Activated CD8-positive, alpha-beta memory T cell treated with anti-CD3 and anti-CD28 coated beads, Interleukin-2, amount 50 U/mL, for 24 hours (primary cell): ENCODE data around the gene RBM44.
"Not testable (repeated sequence)": the region's sequence is repeated elsewhere in the genome, so short reads cannot be mapped to it uniquely, and the experiment has no call there.

Experiments
- DNase-seq: peaks from one replicate; pipeline ENCODE4 v3.0.0-alpha.2; 2020; ENCODE audit errors: extremely low read depth

Gene RBM44

DNA sequence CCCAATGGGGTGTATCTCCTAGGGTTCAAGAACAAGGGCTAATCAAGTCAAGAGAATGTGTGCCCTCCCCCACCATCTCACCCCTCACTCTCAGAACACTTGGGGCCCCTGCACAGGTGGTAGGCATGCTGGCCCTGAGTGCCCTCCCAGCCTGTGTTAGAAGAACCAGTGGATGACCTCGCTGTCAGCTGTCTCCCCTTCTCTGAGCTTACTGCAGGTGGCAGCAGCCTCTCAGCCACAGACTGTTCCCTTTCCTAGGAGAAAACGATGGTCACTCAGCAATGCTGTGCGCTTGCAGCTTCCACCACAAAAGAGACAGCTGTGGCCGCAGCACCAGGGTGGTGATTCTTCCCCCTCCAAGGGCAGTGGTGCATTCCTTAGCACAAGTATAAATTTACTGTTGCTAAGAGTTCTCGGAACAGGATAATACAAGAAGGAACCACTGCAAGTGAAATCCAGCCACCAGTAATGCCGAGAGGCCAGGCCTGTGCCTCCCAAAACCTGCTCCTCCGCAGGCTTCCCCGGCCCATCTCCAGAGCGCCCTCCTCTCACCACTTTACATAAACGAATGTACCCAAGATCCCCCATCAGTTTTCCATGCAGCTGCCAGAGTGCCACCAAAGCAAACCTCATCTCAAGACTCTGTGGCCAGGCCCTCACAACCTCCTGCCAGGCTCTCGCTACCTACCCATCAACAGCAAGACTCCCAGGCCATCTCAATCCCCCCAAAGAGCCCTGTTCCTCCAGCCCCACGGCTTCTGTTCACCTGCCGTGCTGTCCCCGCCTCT lies 59.9 kb downstream of the RBM44 start:
- DNase-seq: no peak

DNA sequence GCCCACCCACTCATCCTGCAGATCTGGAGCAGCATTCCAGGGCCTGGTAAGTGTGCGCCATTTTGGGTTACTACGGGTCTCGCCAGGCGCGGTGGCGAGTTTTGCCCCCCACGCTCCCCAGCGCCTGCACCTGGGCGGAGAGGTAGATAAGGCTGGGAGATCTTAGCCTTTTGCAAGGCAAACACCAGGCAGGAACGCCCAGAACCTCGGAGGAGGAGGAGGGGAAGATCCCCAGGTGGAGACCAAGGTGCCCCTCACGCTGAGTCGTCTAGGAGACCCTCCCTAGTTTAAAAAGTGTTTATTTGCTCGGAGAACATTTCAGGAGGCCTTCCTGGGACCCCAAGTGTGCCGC lies 60.5 kb downstream of the RBM44 start:
- no peak for DNase-seq

GRCh38 chr2:237859533-237860272 lies 61.1 kb downstream of the RBM44 start, which contains the start of gene RAMP1:
RAMP1 (plus strand) TSS chr2:237859623; CDS start chr2:237859676, 53 bp downstream.
- DNase-seq: no peak

DNA sequence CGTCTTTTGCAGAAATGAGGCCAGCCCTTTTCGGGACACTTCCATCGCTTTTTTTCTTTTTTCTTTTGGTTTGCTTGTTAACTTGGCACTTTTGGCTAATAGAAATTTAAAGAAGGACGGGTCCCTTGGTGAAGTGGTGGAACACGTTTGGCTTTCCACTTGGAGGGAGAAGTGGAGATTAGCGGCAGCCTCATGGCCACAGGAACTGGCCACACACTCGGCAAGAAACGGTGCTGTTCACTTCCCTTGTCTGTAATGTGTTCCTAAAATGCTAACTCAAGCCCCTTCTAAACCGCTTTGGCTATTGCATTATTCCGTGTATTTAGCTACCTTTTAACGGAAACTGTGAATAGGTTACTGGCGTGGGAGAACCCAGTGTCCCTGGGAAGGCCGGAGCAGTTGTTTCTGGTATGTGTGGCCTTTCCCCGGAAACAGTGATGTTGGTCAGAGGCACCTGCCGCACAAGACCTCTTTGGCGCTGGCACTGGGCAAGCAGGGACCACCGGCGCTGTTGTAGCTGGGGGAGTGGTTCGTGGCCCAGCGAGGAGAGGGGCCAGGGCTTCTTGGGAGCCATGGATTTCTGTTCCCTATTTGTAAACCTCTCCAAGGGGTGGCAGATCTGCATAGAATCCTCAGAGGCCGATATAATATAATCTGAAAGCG lies 61.8 kb downstream of the RBM44 start:
- DNase-seq: no peak

DNA sequence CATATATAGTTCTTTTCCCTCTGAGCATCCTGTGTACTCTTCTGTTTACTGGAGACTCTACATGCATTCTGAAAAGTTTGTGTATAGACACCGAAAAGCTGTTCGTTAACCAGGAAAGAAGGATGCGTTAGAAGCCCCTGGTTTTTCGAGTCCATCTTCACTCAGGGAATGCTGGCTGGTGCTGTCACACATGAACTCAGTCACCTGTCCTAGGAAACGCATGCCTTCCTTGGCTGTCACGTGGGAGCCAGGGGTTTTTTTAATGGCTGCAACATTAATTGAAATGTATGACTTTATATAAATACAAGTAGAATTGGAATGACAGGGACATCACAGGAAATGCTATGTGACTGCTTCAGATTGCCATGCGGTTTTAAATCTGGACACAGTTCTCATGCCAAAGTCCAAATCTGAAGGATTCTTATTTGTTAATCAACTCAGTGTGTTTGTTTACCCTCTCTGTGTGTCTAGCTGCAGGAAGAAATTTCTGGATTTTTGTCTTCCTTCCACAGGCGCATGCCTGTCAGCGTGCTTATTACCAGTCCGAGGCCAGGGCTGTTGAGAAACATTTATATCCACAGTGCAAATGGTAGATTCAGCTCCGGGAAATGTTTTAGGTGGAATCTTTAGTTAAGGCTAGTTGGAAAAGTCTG lies 63.4 kb downstream of the RBM44 start:
- no peak for DNase-seq

DNA sequence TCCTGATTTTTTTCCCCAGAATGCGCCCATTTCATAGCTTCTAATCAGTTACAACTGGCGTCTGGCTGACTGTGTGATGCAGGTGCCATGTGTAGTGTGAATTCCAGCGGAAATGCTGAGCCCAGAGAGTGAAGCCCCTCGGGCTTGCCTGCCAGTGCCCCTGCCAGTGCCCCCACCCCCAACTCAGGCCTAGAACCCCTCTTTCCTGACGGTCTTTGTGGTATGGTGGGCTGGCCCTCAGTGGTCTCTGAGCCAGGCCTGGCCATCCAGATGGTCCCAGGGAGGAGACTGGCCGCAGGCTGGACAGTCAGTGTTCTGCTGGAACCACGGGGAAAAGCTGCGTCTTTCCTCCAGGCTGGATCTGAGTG lies 63.9 kb downstream of the RBM44 start:
- no peak for DNase-seq

- DNase-seq: no peak
These were observed 64.5 kb downstream of the RBM44 start for GRCh38 chr2:237863102-237863511.

DNA sequence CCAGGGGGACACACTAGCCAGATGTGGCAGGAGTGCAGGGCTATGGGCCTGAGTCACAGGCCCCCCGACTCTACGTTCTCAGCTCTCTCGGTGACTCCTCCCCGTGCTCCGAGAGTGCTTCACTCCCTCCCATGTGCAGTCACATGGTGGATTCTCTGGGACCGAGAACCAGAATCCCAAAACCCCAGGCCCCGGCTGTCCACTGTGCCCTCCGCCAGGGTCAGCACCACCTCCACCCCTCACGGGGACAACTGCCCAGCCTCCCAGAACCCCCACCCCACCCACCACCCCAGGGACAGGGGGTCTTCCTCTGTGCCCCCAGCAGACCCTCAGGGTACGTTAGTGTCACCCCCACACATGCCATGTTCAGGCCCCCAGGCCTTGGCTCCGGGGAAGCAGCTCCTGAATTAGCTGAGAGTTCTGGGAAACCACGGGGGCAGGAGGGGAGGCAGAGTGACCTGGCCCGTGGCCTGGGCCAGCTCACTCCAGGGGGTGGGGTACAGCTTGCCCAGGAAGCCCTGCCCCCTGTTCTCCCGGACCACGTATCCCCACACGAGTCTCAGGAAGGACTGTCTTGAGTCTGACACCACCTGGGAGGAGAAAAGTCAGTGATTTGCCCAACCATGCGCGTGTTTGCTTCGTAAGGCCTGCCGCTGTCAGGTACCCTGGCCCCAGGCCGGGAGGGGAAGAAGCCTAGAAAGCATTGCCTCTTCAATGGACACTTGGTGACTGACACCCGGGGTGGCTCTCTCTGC lies 65.3 kb downstream of the RBM44 start:
- DNase-seq: no peak

DNA sequence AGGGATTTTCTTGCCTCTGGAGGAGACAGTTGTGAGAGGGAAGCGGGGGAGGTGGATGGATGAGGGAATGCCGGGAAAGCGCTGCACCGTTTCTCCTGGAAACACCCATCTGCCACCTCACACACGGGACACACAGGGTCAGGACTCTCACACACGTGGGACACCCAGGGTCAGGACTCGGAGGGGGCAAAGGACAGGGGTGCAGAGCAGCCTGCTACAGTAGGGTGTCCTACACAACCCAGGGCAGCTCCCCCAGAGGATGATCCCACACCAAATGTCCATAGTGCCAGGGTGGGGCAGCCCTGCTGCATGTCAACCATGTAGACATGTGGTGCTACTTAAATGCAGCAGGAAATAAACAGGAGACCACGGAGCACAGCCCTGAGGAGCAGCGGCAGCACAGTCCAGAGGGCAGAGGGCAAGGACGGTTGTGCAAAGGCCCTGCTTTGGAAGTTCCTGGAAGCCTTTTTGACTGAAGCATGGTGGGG lies 65.9 kb downstream of the RBM44 start:
- DNase-seq: no peak

- DNase-seq: no peak
These were observed 66.5 kb downstream of the RBM44 start for GRCh38 chr2:237864940-237865622.

- DNase-seq: no peak
These were observed 67.1 kb downstream of the RBM44 start for GRCh38 chr2:237865623-237866041.

DNA sequence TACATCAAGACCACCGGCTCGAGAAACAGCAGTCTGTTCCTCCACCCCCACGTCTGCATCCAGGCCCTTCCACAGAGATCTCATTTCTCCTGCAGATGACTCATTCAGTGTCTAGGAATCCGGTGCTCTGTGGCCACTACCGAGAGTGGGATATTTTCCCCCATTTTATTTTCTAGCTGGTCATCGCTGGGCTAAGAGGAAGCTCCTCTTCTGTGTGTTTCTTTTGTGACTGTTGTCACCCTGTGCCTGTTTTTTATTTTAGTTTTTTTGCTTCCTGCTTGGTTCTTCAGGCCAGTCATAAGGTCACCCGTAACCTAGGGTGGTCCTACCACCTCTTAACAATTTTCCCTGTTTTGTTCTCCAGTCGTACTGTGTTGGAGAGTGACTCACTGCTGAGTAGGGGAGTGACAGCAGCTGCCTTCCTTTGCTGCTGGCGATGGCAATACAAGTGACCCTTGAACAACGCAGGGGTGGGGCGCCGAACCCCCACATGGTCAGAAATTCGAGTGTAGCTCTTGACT lies 67.6 kb downstream of the RBM44 start:
- no peak for DNase-seq

- no peak for DNase-seq
These were observed 68.9 kb downstream of the RBM44 start for GRCh38 chr2:237867465-237867864.

DNA sequence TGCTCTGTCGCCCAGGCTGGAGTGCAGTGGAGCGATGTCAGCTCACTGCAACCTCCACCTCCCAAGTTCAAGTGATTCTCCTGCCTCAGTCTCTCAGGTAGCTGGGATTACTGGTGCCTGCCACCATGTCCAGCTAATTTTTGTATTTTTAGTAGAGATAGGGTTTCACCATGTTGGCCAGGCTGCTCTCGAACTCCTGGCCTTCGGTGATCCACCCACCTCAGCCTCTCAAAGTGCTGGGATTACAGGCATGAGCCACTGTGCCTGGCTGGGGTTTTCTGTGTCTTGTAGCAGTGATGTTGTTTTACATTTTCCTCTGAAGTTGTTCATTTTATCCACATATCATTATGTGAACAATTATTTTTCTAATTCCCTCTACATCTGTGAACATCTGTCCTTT lies 69.5 kb downstream of the RBM44 start:
- DNase-seq: not testable (repeated sequence)

GRCh38 chr2:237868631-237869342 lies 70.2 kb downstream of the RBM44 start:
- no peak for DNase-seq

DNA sequence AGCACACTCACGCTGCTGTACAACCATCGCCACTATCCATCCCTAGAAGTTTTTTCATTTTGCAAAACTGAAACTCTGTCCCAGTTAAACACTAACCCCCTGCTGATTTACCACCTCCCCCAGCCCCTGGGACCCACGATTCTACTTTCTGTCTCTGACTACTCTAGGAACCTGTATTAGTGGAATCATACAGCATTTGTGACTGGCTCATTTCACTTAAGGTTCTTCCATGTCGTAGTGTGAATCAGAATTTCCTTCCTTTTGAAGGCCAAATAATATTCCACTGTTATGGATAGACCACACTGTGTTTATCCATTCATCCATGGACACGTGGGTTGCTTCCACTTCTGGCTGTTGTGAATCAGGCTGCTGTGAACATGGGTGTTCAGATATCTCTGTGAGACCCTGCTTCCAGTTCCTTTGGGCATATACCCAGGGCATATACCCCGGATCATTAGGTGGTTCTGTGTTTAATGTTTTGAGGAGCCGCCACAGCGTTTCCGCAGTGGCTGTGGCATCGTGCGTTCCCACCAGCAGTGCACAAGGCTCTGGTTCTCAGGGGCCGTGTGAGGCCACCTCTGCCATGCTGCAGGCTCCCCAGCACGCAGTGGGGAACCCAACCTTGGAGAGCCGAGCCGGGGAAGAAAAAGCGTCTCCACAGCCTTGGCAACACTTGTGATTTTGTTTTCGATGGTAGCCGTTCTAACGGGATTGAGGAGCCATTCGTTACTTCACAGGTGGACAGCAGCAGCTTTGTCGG lies 70.9 kb downstream of the RBM44 start:
- no peak for DNase-seq

- no peak for DNase-seq
These were observed 71.5 kb downstream of the RBM44 start for GRCh38 chr2:237870126-237870525.

- DNase-seq: no peak
These were observed 72.4 kb downstream of the RBM44 start for GRCh38 chr2:237870754-237871651.
